Activated naive CD8-positive, alpha-beta T cell treated with anti-CD3 and anti-CD28 coated beads for 36 hours (primary cell): Measurements from ENCODE around the gene RASIP1. TPM values are rescaled to one million over a fixed set of nuclear protein-coding genes. Genes with fewer than 3 reads are reported as not detected.
"Not testable (repeated sequence)": the region's sequence is repeated elsewhere in the genome, so short reads cannot be mapped to it uniquely, and the experiment has no call there.

ENCODE experiments used
- DNase-seq: peaks from one replicate; pipeline ENCODE4 v3.0.0; 2021
- H3K27ac Mint-ChIP-seq: one replicate; pipeline ENCODE4 v1.8.0; 2022; ENCODE audit warnings: mild to moderate bottlenecking, moderate library complexity, mixed read lengths
- H3K27me3 Mint-ChIP-seq: one replicate; pipeline ENCODE4 v1.8.0; 2022; ENCODE audit warnings: mild to moderate bottlenecking, mixed read lengths
- H3K36me3 Mint-ChIP-seq: one replicate; pipeline ENCODE4 v1.8.0; 2021; ENCODE audit warnings: mild to moderate bottlenecking, mixed read lengths
- H3K4me1 Mint-ChIP-seq: one replicate; pipeline ENCODE4 v1.8.0; 2021; ENCODE audit warnings: mixed read lengths
- H3K4me3 Mint-ChIP-seq: one replicate; pipeline ENCODE4 v1.8.0; 2022; ENCODE audit warnings: mild to moderate bottlenecking, moderate library complexity, mixed read lengths
- H3K9me3 Mint-ChIP-seq: one replicate; pipeline ENCODE4 v1.8.0; 2022; ENCODE audit warnings: mixed read lengths
- total RNA-seq, 2 experiments: library from RNA; stranded (reverse); gene quantifications; one replicate each; pipeline ENCODE4 v1.2.3, GENCODE V29; 2021

Gene RASIP1
- total RNA-seq, 2 experiments from 2014 or later: 0.40 to 0.49 TPM

DNA sequence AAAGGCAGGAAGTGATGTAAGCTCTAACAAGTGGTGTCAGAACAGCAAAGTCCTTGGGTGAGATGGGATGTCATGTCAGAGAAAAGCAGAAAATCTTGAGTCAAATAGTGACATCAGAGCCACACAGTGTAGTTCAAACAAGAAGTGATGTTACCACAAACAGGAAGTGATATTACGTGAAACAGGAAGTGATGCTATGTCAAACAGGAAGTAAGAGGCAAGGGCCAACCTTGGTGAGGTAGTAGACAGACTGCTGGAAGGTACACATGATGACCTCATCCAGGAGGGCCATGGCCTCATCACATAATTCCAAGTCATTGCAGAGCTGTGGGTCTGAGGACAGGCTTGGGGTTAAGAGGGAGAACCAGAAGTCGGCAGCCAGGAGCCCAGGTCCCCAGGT is 13.9 kb downstream of the RASIP1 start:
- DNase-seq: no peak

DNA sequence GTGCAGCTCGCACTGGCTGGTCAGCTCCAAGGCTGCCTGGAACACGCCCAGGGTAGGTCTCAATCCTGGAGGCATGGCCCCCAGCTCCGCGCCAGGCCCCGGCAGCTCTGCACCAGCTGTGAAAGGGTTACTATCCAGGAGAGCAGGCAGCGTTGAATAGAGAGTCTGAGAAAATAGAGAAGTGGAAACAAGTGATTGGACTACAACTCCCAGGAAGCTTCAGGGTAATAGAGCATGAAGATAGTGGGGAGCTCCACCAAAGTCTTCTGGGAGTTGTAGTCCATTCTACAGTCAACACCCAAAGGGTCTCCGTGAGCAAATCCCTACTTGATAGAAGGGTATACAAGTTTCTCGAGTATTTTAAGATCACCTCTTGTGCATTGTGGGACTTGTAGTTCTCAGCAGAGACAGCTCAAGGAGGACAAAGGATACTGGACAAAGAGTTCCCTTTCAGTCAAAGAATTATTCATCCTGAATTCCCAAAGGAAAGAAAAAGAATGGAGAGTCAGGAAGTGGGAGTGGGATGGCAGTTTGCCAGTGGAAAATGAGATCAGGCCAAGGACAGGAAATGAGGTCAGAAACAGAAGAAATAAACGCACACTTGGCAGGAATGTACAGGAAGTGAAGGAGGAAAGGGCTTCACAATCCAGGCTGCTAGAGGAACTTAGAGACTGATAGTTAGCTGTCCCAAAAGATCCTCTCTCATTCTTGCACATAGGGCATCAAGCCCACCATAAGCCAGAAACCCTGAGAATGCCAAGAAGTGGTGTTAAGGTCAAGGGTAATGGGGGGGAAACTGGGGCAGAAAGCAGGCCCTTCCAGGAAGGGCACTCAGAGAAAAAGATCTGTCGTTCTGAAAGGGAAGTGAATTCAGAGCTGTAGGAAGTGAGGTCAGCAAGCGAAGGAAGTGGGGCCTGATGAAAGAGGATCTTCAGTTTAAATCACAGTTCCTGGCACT is 15.3 kb downstream of the RASIP1 start:
- Mint-ChIP-seq H3K4me1 (peaks cover 23% of the 10 kb centered on the region), H3K27me3 (no peaks in the 10 kb centered on the region), H3K4me3 (peak overlapping the region; percentile 55), H3K9me3 (peaks cover 14% of the 10 kb centered on the region), H3K36me3 (peaks cover 26% of the 10 kb centered on the region), H3K27ac (peak overlapping the region; percentile 92)
- DNase-seq: no peak

More for the DNA sequence above, 13.9 kb downstream of the RASIP1 start:
- H3K36me3 Mint-ChIP-seq: peaks cover 26% of the 10 kb centered on the region
- H3K27me3 Mint-ChIP-seq: no peaks in the 10 kb centered on the region
- peak overlapping the region; percentile 81 for H3K27ac Mint-ChIP-seq
- H3K4me3 Mint-ChIP-seq: no peak overlapping the region
- H3K9me3 Mint-ChIP-seq: peaks cover 14% of the 10 kb centered on the region
- H3K4me1 Mint-ChIP-seq: peaks cover 15% of the 10 kb centered on the region

DNA sequence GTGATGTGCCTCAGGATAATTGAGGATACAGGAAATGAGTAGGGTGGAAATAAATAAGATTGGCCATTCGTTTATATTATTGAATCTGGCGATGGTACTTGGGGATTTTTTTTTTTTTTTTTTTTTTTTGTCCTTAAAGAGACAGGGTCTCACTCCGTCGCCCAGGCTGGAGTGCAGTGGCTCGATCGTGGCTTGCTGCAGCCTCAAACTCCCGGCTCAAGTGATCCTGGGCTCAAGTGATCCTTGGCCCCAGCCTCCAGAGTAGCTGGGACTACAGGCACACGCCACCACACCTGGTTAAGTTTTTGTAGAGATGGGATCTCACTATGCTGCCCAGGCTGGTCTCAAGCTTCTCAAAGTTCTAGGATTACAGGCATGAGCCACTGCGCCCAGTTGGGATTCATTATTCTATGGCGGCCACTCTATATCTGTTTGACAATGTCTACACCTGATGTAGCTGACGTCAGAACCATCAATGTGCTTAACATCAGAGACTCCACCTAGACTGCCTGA is 18.2 kb downstream of the RASIP1 start:
- H3K4me1 Mint-ChIP-seq: peaks cover 23% of the 10 kb centered on the region
- peaks cover 21% of the 10 kb centered on the region for H3K36me3 Mint-ChIP-seq
- H3K4me3 Mint-ChIP-seq: no peak overlapping the region
- H3K9me3 Mint-ChIP-seq: peaks cover 14% of the 10 kb centered on the region
- H3K27me3 Mint-ChIP-seq: no peaks in the 10 kb centered on the region
- no peak overlapping the region for H3K27ac Mint-ChIP-seq
- no peak for DNase-seq

DNA sequence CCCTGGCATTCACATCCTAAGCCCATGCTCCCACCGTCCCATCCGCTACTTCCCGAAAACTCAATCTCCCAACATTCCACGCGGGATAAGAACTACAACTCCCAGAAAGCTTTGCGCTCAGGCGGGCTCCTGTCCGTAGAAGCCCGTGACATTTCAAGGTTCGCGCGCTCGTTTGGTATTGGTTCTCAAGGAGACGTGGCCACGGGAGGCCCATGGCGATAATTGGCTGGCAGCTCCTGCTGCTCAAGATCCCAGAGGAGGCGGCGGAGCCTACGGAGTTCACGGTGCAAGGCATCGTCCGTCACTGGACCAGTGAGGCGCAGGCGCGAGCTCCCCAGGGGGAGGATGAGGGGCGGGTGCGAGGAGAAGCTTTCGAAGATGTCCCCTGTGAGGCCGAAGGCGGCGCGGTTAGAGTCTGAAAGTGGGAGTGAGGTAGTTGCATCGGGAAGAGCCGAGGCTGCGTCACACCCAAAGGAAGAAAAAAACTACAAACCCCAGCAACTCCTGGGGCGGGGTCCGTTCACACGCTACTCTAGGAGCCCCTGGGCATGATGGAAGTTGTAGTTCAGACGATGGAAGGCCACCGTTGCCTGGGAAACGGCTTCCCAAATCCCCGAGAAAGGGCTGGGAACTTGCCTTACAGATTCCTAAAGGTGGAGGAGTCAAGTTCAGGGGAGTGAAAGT is 19.7 kb downstream of the RASIP1 start:
- H3K27me3 Mint-ChIP-seq: no peaks in the 10 kb centered on the region
- H3K4me1 Mint-ChIP-seq: peaks cover 19% of the 10 kb centered on the region
- peak overlapping the region; percentile 99 for H3K27ac Mint-ChIP-seq
- peaks cover 10% of the 10 kb centered on the region for H3K36me3 Mint-ChIP-seq
- peaks cover 8% of the 10 kb centered on the region for H3K9me3 Mint-ChIP-seq
- peak; percentile 92 for DNase-seq
- H3K4me3 Mint-ChIP-seq: peak overlapping the region; percentile 96

DNA sequence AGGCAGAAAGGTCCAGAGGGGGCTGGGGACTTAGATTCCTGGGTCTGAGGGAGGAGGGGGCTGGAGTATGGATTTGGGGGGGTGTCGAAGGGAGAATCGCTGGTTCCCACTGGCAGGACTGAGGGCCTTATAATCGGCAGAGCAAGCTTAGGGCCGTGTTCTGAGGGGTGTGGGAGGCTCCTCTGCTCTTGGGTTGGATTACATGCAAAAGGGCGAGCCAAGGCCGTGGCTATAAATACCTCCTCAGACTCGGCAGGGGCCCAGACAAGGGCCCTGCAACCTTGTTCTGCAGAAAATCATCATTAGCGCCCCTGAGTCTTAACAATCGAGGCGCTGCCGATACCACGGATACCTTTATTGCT is 20.2 kb downstream of the RASIP1 start:
- H3K9me3 Mint-ChIP-seq: peaks cover 4% of the 10 kb centered on the region
- peak overlapping the region; percentile 8 for H3K27ac Mint-ChIP-seq
- DNase-seq: no peak
- H3K36me3 Mint-ChIP-seq: peaks cover 5% of the 10 kb centered on the region
- peaks cover 14% of the 10 kb centered on the region for H3K4me1 Mint-ChIP-seq
- H3K27me3 Mint-ChIP-seq: no peaks in the 10 kb centered on the region
- H3K4me3 Mint-ChIP-seq: peak overlapping the region; percentile 96

DNA sequence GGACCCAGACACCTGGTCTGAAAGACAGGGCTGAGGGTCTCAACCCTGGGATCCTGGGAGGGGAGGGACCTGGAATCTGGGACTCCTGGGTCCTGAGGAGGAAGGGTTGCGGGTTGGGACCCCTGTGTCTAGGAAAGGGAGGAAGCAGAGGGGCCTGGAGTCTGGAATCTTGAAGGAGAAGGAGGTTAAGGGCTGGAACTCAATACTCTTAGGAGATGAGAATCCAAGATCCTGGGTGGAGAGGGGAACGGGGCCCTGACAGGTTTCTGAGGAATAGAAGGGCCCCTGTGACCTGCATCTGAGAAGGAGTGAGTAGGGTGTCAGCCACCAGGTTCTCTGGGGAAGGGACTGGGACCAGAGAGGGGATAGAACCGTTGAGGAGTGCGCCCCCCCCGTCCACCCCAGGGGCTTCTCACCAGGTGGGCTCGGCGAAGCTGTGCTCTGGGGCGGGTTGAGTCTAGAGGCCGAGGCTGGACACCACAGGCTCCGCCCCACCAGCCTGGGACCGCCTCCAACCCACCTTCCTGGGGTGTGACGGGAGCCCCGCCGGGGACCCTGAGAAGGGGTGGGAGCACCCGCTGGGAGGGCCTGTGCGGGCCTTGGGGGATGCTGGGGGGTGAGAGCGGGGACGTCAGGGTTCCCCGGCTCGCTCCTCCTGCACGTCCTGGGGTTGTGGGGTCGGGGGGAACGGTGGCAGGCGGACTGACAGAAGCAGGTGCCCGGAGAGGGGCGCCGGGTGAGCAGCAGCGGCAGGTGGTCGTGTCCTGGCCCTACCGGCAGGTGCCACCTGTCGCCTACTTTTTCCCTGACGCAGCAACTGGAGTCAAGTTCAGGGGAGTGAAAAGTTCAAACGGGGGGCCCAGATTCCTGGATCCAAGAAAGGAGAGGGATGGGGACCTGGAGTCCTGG is 20.9 kb downstream of the RASIP1 start, which contains the start of gene MAMSTR:
Gene MAMSTR, minus strand, starts transcription at position 463 of the 909 bp plus-strand sequence. CDS start 694 bp downstream, outside the sequence.
- Mint-ChIP-seq H3K27ac (peak within 1 kb of the TSS; percentile 8), H3K9me3 (no peaks in the 10 kb centered on the region), H3K4me1 (peaks cover 13% of the 10 kb centered on the region), H3K4me3 (peak within 1 kb of the TSS; percentile 96), H3K27me3 (no peaks in the 10 kb centered on the region), H3K36me3 (no peaks in the 10 kb centered on the region)
- DNase-seq: no peak

DNA sequence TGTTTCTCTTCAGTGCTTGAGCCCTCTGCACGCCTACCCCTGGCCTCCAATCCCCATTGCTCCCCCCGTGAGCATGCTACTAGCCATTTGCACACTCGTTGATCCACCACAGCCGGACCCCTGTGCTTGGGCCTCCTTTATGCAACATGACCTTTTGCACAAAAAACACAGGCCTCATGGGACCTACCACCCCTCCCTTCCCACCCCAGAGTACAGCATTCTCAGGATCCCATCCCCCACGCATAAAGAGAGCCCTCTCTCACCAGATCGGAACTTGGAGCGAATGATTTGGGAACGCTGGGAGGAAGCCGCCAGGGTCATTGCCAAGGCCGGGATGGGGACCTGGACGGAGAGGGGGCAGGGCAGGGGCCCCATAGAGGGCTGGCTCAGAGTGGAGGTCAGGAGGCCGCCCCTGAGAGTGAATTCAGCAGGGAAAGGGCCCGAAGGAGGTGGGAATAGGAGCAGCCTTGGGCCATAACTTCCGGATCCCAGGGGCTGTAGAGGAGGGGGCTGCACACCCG is 21.6 kb downstream of the RASIP1 start:
- Mint-ChIP-seq H3K9me3 (no peaks in the 10 kb centered on the region), H3K4me3 (no peak overlapping the region), H3K36me3 (no peaks in the 10 kb centered on the region), H3K4me1 (peaks cover 15% of the 10 kb centered on the region), H3K27me3 (no peaks in the 10 kb centered on the region), H3K27ac (no peak overlapping the region)
- DNase-seq: no peak

DNA sequence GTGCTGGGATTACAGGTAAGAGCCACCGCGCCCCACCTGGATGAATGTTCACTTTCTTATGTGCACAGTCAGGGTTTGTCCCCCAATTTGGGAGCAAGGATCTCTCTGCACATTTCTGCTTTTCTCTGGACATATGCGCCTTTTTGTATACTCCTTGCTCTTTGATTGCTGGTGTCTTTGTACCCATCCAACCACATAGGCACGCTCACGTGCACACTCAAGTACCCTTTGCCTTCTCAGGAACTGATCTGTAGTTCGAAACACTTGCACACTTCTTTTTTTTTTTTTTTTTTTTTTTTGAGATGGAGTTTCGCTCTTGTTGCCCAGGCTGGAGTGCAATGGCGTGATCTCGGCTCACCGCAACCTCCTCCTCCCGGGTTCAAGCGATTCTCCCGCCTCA is 22.3 kb downstream of the RASIP1 start:
- H3K27ac Mint-ChIP-seq: not testable (repeated sequence)

DNA sequence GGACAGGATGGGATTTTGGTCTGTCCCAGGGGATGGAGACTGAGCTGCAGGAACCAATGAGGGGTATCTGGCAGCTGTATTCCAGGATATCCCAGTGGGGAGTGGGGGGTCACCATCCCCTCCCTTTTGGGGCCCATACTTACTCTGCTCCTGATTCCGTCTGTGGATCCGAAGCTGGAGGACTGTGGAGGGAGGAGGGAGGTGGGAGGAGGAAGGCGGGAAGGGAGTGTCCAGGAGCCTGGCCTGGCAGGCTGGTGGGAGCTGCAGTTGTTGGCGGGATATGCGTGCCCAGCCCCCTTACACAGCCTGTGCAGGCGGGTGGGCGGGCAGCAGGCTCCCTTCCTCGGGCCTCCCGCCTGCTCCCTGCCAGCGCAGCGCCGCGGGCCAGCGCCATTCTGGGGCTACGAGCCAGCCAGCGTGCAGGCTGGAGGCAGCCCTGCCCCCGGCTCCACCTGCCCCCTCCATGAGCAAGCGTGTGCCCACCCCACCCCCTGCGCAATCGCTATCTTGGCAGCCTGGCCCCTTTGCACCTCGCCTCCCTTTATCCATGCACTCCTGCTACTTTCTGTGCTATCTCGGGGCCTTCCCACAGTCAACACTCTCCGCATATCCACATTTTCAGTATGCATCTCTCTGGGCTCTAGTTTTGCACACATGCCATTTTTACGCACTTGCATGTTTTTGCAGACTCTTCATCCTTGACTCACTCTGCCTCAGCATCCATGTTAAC is 23.7 kb downstream of the RASIP1 start:
- peaks cover 21% of the 10 kb centered on the region for H3K4me1 Mint-ChIP-seq
- no peaks in the 10 kb centered on the region for H3K27me3 Mint-ChIP-seq
- no peak for DNase-seq
- no peak overlapping the region for H3K4me3 Mint-ChIP-seq
- H3K27ac Mint-ChIP-seq: no peak overlapping the region
- H3K36me3 Mint-ChIP-seq: peaks cover 7% of the 10 kb centered on the region
- peaks cover 2% of the 10 kb centered on the region for H3K9me3 Mint-ChIP-seq

More for the DNA sequence above, 22.3 kb downstream of the RASIP1 start:
- H3K27me3 Mint-ChIP-seq, H3K36me3 Mint-ChIP-seq, H3K9me3 Mint-ChIP-seq, DNase-seq, H3K4me3 Mint-ChIP-seq: not testable (repeated sequence)
- peaks cover 17% of the 10 kb centered on the region for H3K4me1 Mint-ChIP-seq

DNA sequence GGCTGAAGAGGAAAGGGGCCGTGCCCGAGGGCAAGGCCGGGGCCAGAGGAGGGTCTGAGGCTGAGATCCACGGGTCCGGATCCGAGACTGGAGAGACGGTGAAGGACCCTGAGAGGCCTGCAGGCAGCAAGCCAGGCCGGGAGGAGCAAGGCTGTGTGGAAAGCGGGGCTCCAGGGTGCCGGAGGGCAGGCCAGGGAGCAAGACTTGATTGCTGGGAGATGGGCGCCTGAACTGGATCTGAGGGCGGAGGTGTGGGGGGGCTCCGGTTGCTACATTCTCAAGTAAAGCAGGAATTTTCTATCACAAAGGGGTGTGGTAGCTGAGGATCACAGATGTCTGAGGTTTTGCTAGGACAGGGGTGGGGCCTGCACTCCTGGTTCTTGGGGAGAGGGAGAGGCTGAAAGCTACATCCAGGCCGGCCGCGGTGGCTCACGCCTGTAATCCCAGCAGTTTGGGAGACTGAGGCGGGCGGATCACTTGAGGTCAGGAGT is 24.7 kb downstream of the RASIP1 start:
- H3K4me1 Mint-ChIP-seq: peaks cover 16% of the 10 kb centered on the region
- H3K27ac Mint-ChIP-seq: no peak overlapping the region
- H3K4me3 Mint-ChIP-seq: no peak overlapping the region
- no peaks in the 10 kb centered on the region for H3K27me3 Mint-ChIP-seq
- peaks cover 11% of the 10 kb centered on the region for H3K36me3 Mint-ChIP-seq
- no peak for DNase-seq
- peaks cover 6% of the 10 kb centered on the region for H3K9me3 Mint-ChIP-seq

DNA sequence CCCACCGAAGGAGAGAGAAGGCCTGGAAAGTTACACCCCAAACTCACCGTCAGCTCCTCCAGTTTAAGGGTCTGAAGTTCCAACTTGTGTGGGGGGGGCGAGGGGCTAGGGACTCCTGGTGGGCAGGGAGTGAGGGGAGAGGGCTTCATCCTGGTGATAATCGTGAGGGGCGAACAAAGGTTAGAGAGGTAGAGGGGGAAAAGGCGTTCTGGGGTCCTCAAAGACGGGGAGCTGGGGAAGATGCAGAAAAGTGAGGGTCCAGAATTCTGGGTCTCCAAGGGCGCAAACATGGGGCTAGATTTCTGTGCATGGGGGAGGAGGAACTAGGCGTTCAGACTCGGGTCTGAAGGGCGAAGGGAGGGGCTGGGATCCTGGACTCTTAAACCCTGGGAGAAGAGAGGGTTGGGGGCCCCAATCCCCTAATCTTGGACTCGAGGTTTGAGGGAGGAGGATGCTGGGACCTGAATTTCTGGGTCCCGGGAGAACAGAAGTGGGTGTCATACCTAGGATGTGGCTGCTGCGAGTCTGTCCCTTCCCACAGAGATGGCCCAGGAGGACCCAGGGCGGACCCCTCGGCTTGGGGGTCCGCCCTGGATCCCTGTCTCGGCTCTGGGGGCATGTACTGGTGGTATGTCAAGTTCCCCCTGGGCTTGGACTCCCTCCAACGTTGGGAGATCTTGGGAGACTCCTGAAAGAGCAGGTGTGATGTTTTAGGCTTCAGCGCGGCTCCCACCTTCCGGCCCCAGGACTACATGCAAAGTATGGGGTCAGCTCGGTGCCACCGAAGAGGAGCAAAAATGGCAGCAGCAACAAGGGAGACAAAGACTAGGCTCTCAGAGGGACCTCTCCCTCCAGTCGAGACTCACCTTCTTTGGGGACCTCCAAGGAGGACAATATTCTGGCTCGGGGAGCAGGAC is 25.4 kb downstream of the RASIP1 start:
- DNase-seq: no peak
- Mint-ChIP-seq H3K4me1 (peaks cover 13% of the 10 kb centered on the region), H3K4me3 (peak overlapping the region; percentile 86), H3K9me3 (peaks cover 6% of the 10 kb centered on the region), H3K36me3 (peaks cover 11% of the 10 kb centered on the region), H3K27me3 (no peaks in the 10 kb centered on the region), H3K27ac (peak overlapping the region; percentile 87)

DNA sequence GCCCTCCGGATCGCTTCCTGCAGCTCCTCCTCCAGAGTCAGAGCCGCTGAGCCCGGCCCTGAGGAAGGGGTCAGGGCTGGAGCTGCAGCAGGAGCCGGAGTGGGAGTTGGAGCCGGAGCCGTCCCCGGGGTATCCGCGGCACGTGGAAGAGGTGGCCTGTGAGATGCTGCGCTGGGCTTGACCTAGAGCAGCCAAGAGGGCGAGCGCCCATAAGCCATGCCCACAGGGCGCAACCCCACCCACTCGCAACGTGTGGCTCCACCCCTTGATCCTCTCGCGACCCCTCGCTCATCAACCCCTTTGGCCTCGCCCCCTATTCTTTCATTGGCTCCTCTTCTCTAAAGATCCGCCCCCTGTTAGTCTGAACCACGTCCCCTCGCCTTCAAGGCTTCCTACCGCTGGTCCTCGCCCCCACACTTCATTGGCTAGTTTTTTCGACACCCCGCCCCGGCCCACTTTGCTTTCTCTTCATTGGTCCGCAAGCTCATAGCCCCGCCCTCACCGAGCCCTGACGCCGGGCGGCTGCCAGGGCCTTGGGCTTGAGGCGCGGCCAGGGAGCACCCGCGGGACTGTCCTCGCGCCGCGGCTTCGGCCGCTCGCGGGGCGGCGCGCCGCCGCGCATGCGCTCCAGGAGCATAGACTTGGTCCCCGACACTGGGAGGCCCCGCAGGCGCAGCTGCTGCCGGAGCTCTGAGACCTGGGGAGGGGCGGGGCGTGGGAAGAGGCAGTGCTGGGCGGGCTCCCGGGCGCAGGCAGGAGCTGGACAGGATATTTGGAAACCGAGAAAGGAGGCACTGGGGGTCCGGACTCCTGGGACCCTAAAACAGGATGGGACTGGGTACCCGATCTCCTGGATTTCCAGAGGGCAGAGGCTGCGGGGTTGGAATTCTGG is 26.3 kb downstream of the RASIP1 start:
- H3K27me3 Mint-ChIP-seq: no peaks in the 10 kb centered on the region
- H3K9me3 Mint-ChIP-seq: peaks cover 6% of the 10 kb centered on the region
- peak; percentile 99 for DNase-seq
- H3K36me3 Mint-ChIP-seq: peaks cover 11% of the 10 kb centered on the region
- H3K27ac Mint-ChIP-seq: peak overlapping the region; percentile 87
- peak overlapping the region; percentile 86 for H3K4me3 Mint-ChIP-seq
- peaks cover 13% of the 10 kb centered on the region for H3K4me1 Mint-ChIP-seq
